SK-N-SH treated with all-trans-retinoic acid at 6 μM for 48 hours (cell line): ENCODE measurements around the gene RFC2.

Experiments
- ATAC-seq: fragments of 200-7000 bp; cut with Tn5 transposase; 3 replicates; pipeline ENCODE4 v1.9.1; 2020; ENCODE audit warnings: mild to moderate bottlenecking, moderate library complexity
- ARNTL ChIP-seq: fragments of 450-650 bp; formaldehyde crosslinking; IDR thresholded peaks from 2 replicates; pipeline ENCODE4 v1.5.0; 2020; ENCODE audit warnings: low read depth, mild to moderate bottlenecking, moderate library complexity, borderline replicate concordance
- CSDC2 ChIP-seq: fragments of 250-450 bp; sonication (Bioruptor Pico); IDR thresholded peaks from 2 replicates; pipeline ENCODE4 v1.5.0; 2020; ENCODE audit warnings: mild to moderate bottlenecking, moderate library complexity
- ESRRG ChIP-seq: fragments of 250-450 bp; sonication (Bioruptor Pico); IDR thresholded peaks from 2 replicates; pipeline ENCODE4 v1.6.1; 2021; ENCODE audit warnings: mild to moderate bottlenecking
- ISL1 ChIP-seq: fragments of 250-450 bp; sonication (Bioruptor Pico); IDR thresholded peaks from 2 replicates; pipeline ENCODE4 v2.1.2; 2022; ENCODE audit warnings: mild to moderate bottlenecking, moderate library complexity
- PATZ1 ChIP-seq: fragments of 250-450 bp; sonication (Bioruptor Pico); IDR thresholded peaks from 2 replicates; pipeline ENCODE4 v1.8.0; 2020; ENCODE audit warnings: mild to moderate bottlenecking, moderate library complexity, borderline replicate concordance
- POU6F1 ChIP-seq: fragments of 250-450 bp; sonication (Bioruptor Pico); IDR thresholded peaks from 2 replicates; pipeline ENCODE4 v1.8.0; 2021; ENCODE audit warnings: low read depth, mild to moderate bottlenecking, moderate library complexity, borderline replicate concordance
- PPARA ChIP-seq: fragments of 250-450 bp; sonication (Bioruptor Pico); IDR thresholded peaks from 2 replicates; pipeline ENCODE4 v1.5.0; 2020; ENCODE audit warnings: mild to moderate bottlenecking, borderline replicate concordance
- TCF4 ChIP-seq: fragments of 250-450 bp; sonication (Bioruptor Pico); IDR thresholded peaks from 2 replicates; pipeline ENCODE4 v1.8.0; 2021; ENCODE audit warnings: mild to moderate bottlenecking, moderate library complexity, borderline replicate concordance
- TOX ChIP-seq: fragments of 250-450 bp; sonication (Bioruptor Pico); IDR thresholded peaks from 2 replicates; pipeline ENCODE4 v1.8.0; 2021; ENCODE audit warnings: mild to moderate bottlenecking, moderate library complexity, borderline replicate concordance
- ZFP3 ChIP-seq: fragments of 250-450 bp; sonication (Bioruptor Pico); IDR thresholded peaks from 2 replicates; pipeline ENCODE4 v1.5.0; 2020; ENCODE audit warnings: mild to moderate bottlenecking, moderate library complexity
- ZFP30 ChIP-seq: fragments of 450-650 bp; formaldehyde crosslinking; IDR thresholded peaks from 2 replicates; pipeline ENCODE4 v1.5.0; 2022; ENCODE audit warnings: mild to moderate bottlenecking, moderate library complexity
- ZNF565 ChIP-seq: fragments of 450-650 bp; formaldehyde crosslinking; conservative IDR thresholded peaks from 2 replicates; pipeline ENCODE4 v1.5.0; 2020; ENCODE audit warnings: low read depth, mild to moderate bottlenecking, moderate library complexity
- ZNF70 ChIP-seq: fragments of 450-650 bp; formaldehyde crosslinking; IDR thresholded peaks from 2 replicates; pipeline ENCODE4 v1.5.0; 2020; ENCODE audit warnings: mild to moderate bottlenecking, moderate library complexity
- TF ChIP-seq, protein P1 (sequence below): fragments of 250-450 bp; sonication (Bioruptor Pico); IDR thresholded peaks from 2 replicates; pipeline ENCODE4 v1.5.0; 2020; ENCODE audit warnings: mild to moderate bottlenecking, moderate library complexity
- TF ChIP-seq, protein P2 (sequence below): fragments of 250-450 bp; sonication (Bioruptor Pico); IDR thresholded peaks from 2 replicates; pipeline ENCODE4 v1.5.1; 2020; ENCODE audit warnings: low read depth, mild to moderate bottlenecking, moderate library complexity

The RFC2 gene

DNA sequence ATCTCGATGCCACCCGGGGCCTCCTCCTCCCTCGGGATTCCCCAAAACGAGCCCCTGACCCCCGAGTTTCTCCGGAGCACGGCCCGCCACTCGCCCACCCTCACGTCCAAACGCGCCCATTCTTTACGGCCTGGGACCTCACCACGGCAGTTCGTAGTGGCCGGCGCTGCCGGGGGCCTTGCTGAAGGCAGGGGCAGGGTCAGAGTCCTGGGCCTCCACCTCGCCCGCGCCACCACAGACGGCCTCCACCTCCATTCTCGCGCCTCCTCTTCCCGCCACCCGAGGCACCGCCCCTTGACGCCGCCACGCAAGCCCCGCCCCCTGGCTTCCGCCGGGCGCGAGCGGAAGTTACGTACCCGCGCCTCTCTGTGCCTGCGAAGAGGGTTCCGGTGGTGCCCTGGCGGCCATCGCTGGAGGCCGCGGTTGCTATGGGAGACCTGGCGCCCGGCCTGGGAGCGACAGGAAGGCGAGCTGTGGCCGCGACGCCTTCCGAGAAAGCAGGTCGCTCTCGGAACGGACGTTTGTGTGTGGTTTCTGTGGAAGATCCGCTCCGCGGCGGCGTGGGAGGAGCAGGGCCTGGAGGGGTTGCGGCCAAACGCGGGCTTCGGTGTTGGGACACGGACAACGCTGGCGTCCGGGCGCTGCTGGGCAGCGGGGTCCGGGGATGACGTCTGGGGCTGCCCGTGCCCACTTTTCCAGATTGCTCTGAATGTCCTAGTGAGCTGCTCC, at the start of gene RFC2:
TSS of gene RFC2 (minus strand) at position 271 of the 729 bp plus-strand sequence. CDS start at position 255, 16 bp downstream.
- peak; percentile 96 for ATAC-seq
- TF ChIP-seq ZFP3, result no peak
- TF ChIP-seq, protein P1, sequence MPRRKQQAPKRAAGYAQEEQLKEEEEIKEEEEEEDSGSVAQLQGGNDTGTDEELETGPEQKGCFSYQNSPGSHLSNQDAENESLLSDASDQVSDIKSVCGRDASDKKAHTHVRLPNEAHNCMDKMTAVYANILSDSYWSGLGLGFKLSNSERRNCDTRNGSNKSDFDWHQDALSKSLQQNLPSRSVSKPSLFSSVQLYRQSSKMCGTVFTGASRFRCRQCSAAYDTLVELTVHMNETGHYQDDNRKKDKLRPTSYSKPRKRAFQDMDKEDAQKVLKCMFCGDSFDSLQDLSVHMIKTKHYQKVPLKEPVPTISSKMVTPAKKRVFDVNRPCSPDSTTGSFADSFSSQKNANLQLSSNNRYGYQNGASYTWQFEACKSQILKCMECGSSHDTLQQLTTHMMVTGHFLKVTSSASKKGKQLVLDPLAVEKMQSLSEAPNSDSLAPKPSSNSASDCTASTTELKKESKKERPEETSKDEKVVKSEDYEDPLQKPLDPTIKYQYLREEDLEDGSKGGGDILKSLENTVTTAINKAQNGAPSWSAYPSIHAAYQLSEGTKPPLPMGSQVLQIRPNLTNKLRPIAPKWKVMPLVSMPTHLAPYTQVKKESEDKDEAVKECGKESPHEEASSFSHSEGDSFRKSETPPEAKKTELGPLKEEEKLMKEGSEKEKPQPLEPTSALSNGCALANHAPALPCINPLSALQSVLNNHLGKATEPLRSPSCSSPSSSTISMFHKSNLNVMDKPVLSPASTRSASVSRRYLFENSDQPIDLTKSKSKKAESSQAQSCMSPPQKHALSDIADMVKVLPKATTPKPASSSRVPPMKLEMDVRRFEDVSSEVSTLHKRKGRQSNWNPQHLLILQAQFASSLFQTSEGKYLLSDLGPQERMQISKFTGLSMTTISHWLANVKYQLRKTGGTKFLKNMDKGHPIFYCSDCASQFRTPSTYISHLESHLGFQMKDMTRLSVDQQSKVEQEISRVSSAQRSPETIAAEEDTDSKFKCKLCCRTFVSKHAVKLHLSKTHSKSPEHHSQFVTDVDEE (CRISPR knock-in tag), result peak; percentile 32; the same call in 1 of the 2 replicates

DNA sequence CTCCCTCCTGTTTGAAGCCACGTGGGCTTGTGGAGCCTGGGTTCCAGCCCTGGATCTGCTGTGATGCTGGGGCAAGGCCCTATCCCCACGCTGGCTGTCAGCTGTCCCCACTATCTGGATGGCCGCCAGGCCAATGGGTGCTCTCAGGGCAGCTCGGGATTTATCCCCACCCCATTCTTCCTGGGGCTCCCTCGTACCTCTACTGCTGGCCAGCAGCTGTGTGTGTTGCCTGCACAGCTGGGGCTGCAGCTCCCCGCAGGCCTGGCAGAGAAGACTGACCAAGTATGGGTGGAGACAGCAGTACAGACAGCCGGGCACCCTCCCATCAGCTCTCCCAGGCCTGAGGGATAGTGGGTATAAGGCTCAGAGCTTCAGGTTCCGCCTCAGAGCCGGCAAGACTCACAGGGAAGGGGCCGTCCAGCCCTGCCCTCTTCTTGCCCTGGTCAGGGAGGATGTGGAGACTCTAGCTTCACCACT, 48.6 kb upstream of the RFC2 start:
- no peak for TF ChIP-seq ZFP3
- ATAC-seq, result no peak; the same call in 2 of the 3 replicates

DNA sequence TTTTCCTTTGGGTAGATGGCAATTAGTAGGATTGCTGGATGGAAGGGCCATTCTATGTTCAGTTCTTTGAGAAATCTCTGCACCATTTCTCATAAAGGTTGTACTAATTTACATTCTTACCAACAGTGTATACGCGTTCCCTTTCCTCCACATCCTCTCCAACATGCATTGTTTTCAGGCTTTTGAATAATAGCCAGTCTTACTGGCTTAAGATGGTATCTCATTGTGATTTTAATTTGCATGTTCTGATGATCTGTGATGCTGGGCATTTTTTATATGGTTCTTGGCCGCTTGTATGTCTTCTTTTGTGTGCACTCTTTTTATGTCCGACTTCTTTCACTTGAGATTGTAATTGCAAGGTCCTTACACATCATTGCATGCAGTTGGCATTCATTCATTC, 46.7 kb upstream of the RFC2 start:
- TF ChIP-seq TOX, result no peak
- TF ChIP-seq POU6F1 (CRISPR knock-in tag), result no peak
- no peak for TF ChIP-seq ISL1 (CRISPR knock-in tag)
- TF ChIP-seq ZNF70 (CRISPR knock-in tag), result no peak
- no peak for TF ChIP-seq PATZ1
- no peak for TF ChIP-seq ESRRG (CRISPR knock-in tag)
- TF ChIP-seq PPARA (CRISPR knock-in tag), result no peak
- no peak for TF ChIP-seq CSDC2 (CRISPR knock-in tag)
- no peak for TF ChIP-seq ARNTL (CRISPR knock-in tag)
- TF ChIP-seq, all 23 proteins: peak for 0
- no peak for ATAC-seq

DNA sequence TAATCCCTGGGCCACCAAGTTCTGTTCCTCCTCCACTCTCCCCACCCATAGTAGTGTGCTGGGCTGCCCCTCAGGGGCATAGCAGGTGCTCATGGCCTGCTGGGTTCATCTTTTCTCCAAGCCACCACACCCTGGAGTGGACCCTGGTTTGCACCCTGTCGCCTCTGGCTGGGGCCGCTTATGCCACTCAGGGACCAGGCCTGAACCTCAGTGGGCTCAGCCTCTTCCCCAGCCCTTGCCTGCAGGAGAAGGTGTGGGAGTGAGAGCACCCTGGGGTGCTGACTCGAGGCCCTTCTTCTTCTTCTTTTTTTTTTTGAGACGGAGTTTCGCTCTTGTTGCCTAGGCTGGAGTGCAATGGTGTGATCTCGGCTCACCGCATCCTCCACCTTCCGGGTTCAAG, 45.2 kb upstream of the RFC2 start:
- TF ChIP-seq ZFP30 (CRISPR knock-in tag) (no peak), TCF4 (CRISPR knock-in tag) (no peak), ESRRG (CRISPR knock-in tag) (no peak), ZNF70 (CRISPR knock-in tag) (no peak), TOX (no peak), PATZ1 (no peak), ZFP3 (no peak), ZNF565 (CRISPR knock-in tag) (no peak)
- TF ChIP-seq, protein P2, sequence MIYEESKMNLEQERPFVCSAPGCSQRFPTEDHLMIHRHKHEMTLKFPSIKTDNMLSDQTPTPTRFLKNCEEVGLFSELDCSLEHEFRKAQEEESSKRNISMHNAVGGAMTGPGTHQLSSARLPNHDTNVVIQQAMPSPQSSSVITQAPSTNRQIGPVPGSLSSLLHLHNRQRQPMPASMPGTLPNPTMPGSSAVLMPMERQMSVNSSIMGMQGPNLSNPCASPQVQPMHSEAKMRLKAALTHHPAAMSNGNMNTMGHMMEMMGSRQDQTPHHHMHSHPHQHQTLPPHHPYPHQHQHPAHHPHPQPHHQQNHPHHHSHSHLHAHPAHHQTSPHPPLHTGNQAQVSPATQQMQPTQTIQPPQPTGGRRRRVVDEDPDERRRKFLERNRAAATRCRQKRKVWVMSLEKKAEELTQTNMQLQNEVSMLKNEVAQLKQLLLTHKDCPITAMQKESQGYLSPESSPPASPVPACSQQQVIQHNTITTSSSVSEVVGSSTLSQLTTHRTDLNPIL, result no peak
- TF ChIP-seq, protein P1 (CRISPR knock-in tag), result no peak
- no peak for ATAC-seq
